Measurements from ENCODE around the gene TRMT11. TPM values are rescaled to one million over a fixed set of nuclear protein-coding genes. Genes with fewer than 3 reads are reported as not detected.
"Not testable (repeated sequence)": the region's sequence is repeated elsewhere in the genome, so short reads cannot be mapped to it uniquely, and the experiment has no call there.

TRMT11 gene
- total RNA-seq, 1 experiment from 2014 or later, result 42.0 TPM

- no peak for DNase-seq (ENCODE audit: extremely low read depth, low read depth)
Observed at GRCh38 chr6:125955973-125956372, 30.4 kb upstream of the TRMT11 start.

- DNase-seq (ENCODE audit: extremely low read depth, low read depth), result peak; percentile 93
Observed at GRCh38 chr6:125956506-125957390, 29.6 kb upstream of the TRMT11 start, which contains the start of gene HINT3. TSS of gene HINT3 (plus strand) at chr6:125956770. CDS start at chr6:125956978, 208 bp downstream.

GRCh38 chr6:125957391-125957693, 29.0 kb upstream of the TRMT11 start:
- DNase-seq (ENCODE audit: extremely low read depth, low read depth), result no peak

- no peak for DNase-seq (ENCODE audit: extremely low read depth, low read depth)
Observed at GRCh38 chr6:125957845-125958244, 28.5 kb upstream of the TRMT11 start.

GRCh38 chr6:125959041-125959440, 27.3 kb upstream of the TRMT11 start:
- DNase-seq (ENCODE audit: extremely low read depth, low read depth), result no peak

- no peak for DNase-seq (ENCODE audit: extremely low read depth, low read depth)
Observed at GRCh38 chr6:125961117-125961516, 25.2 kb upstream of the TRMT11 start.

GRCh38 chr6:125962900-125963497, 23.3 kb upstream of the TRMT11 start:
- no peak for DNase-seq (ENCODE audit: extremely low read depth, low read depth)

- no peak for DNase-seq (ENCODE audit: extremely low read depth, low read depth)
Observed at GRCh38 chr6:125963817-125964216, 22.5 kb upstream of the TRMT11 start.

- DNase-seq (ENCODE audit: extremely low read depth, low read depth), result no peak
Observed at GRCh38 chr6:125966569-125966968, 19.8 kb upstream of the TRMT11 start.

GRCh38 chr6:125968493-125968892, 17.8 kb upstream of the TRMT11 start:
- no peak for DNase-seq (ENCODE audit: extremely low read depth, low read depth)

GRCh38 chr6:125970760-125971159, 15.6 kb upstream of the TRMT11 start:
- DNase-seq (ENCODE audit: extremely low read depth, low read depth), result no peak

- DNase-seq (ENCODE audit: extremely low read depth, low read depth), result not testable (repeated sequence)
Observed at GRCh38 chr6:125972478-125972877, 13.9 kb upstream of the TRMT11 start.

GRCh38 chr6:125974214-125974866, 12.0 kb upstream of the TRMT11 start:
- peak; percentile 69 for DNase-seq (ENCODE audit: extremely low read depth, low read depth)

- no peak for DNase-seq (ENCODE audit: extremely low read depth, low read depth)
Observed at GRCh38 chr6:125979101-125979500, 7.2 kb upstream of the TRMT11 start.

GRCh38 chr6:125981571-125982185, 4.7 kb upstream of the TRMT11 start:
- no peak for DNase-seq (ENCODE audit: extremely low read depth, low read depth)

GRCh38 chr6:125983246-125983945, 2.9 kb upstream of the TRMT11 start:
- DNase-seq (ENCODE audit: extremely low read depth, low read depth), result no peak

GRCh38 chr6:125984311-125984710, 2.0 kb upstream of the TRMT11 start:
- no peak for DNase-seq (ENCODE audit: extremely low read depth, low read depth)

GRCh38 chr6:125985522-125985921, 818 bp upstream of the TRMT11 start:
- no peak for DNase-seq (ENCODE audit: extremely low read depth, low read depth)

GRCh38 chr6:125985979-125986300, 400 bp upstream of the TRMT11 start:
- no peak for DNase-seq (ENCODE audit: extremely low read depth, low read depth)

GRCh38 chr6:125987026-125987617, 782 bp downstream of the TRMT11 start:
- DNase-seq (ENCODE audit: extremely low read depth, low read depth), result no peak

Data from NCI-H460 (cell line).